Measurements from ENCODE around the gene OR5K2.

GRCh38 chr3:98532275-98532637, 34.8 kb downstream of the OR5K2 start:
- TF ChIP-seq CTCF (IDR thresholded peaks at IDR 0.05) = no peak
- no peak for TF ChIP-seq RAD21 (conservative IDR thresholded peaks at IDR 0.05 in 1 of 2, IDR thresholded peaks at IDR 0.05 in 1 of 2)
- TF ChIP-seq EP300 (IDR thresholded peaks at IDR 0.05) = no peak
- TF ChIP-seq POLR2A (IDR thresholded peaks at IDR 0.05; ENCODE audit: low read length) = no peak
- TF ChIP-seq HES2 (IDR thresholded peaks at IDR 0.05) = no peak
- TF ChIP-seq EHMT2 (IDR thresholded peaks at IDR 0.05; ENCODE audit: low read depth) = no peak
- no peak for TF ChIP-seq NFE2L2 (conservative IDR thresholded peaks at IDR 0.05; ENCODE audit: low read length)
- TF ChIP-seq HOXB5 (CRISPR knock-in tag; IDR thresholded peaks at IDR 0.05) = no peak
- TF ChIP-seq ZC3H11A (IDR thresholded peaks at IDR 0.05) = no peak
- TF ChIP-seq MAX (IDR thresholded peaks at IDR 0.05) = no peak
- TF ChIP-seq JUN (IDR thresholded peaks at IDR 0.05) = no peak
- TF ChIP-seq MYC (IDR thresholded peaks at IDR 0.05; ENCODE audit: borderline replicate concordance, low read length) = no peak
- TF ChIP-seq ESRRA (IDR thresholded peaks at IDR 0.05; ENCODE audit: borderline replicate concordance, low read length) = no peak
